Right lobe of liver (tissue), 6 donors: ENCODE data around the gene EXOC3. TPM values are rescaled to one million over a fixed set of nuclear protein-coding genes. Genes with fewer than 3 reads are reported as not detected.

Experiments used
- ATAC-seq, 4 donors: fragments of 200-7000 bp; cut with Tn5 transposase; one replicate each; pipeline ENCODE4 v1.9.1; 2020; ENCODE audit warnings: mild to moderate bottlenecking in 4 of 4, moderate library complexity in 4 of 4
- DNase-seq, 3 donors: peaks; one replicate each; pipeline ENCODE4 v3.0.0-alpha.2; 2020
- H3K27ac ChIP-seq, 3 donors: fragments of 200-600 bp; one replicate each; pipeline ENCODE4 v1.8.0; 2022
- H3K27me3 ChIP-seq, 2 donors: fragments of 200-600 bp; one replicate each; pipeline ENCODE4 v1.8.0; 2022
- H3K36me3 ChIP-seq, 4 donors: fragments of 200-600 bp; sonication (generic) in 1 of 4; one replicate each; pipeline versions ENCODE4 v1.5.1 to v1.8.0; 2017 to 2022; ENCODE audit warnings: control low read depth in 1 of 4
- H3K4me1 ChIP-seq, 4 donors: fragments of 200-600 bp; sonication (generic) in 1 of 4; one replicate each; pipeline versions ENCODE4 v1.5.1 to v1.8.0; 2017 to 2022; ENCODE audit warnings: control low read depth in 1 of 4
- H3K4me3 ChIP-seq, 3 donors: fragments of 200-600 bp; one replicate each; pipeline ENCODE4 v1.8.0; 2022
- H3K9me3 ChIP-seq, 4 donors: fragments of 200-600 bp; sonication (generic) in 1 of 4; one replicate each; pipeline versions ENCODE4 v1.5.1 to v1.8.0; 2017 to 2022; ENCODE audit warnings: control low read depth in 1 of 4
- CTCF ChIP-seq, 4 donors: fragments of 200-600 bp in 3 of 4; fragments of 450-650 bp in 1 of 4; IDR thresholded peaks; one replicate each; pipeline versions ENCODE4 v1.5.1 to v1.8.0; 2016 to 2022; ENCODE audit warnings: antibody characterized with exemption in 4 of 4, mild to moderate bottlenecking in 2 of 4
- POLR2A ChIP-seq: fragments of 450-650 bp; IDR thresholded peaks from one replicate; pipeline ENCODE4 v1.6.1; 2017; ENCODE audit warnings: antibody characterized with exemption, mild to moderate bottlenecking
- WGBS: methylation state at CpG from one replicate; pipeline ENCODE4 v1.1.6; 2018; ENCODE audit warnings: low coverage, low lambda C conversion rate; ENCODE audit not compliant: insufficient coverage; ENCODE audit errors: missing lambda C conversion rate; 5-methylcytosine and 5-hydroxymethylcytosine counted together
- intact Hi-C, 2 donors: fragments of 100-400 bp; cut with DNase I; formaldehyde crosslinking; loops; one replicate each; pipeline versions ENCODE4 v1.11.2 to v1.14.1; 2022
- total RNA-seq, 6 experiments: library from RNA; depleted of rRNA in 2 of 6; stranded (reverse); fragments of >200 nt in 2 of 6; fragmentation: NEBNext Ultra II Directional in 3 of 6; extraction: Animal tissue kit (Norgen Biotek cat#: 25700) in 3 of 6; gene quantifications; one replicate each; pipeline versions ENCODE4 v1.1.0 to v1.2.4, GENCODE V29; 2016 to 2023
- donor health status: DM: no; HTN: yes; CAD: no.
- donor health status: DM: no; HTN: no; CAD: no.
- donor health status: DM: no; HTN: no; CAD: no.
- donor health status: DM: no; HTN: yes; CAD: no.
- donor health status: DM: no; HTN: yes; CAD: no.

The EXOC3 gene
- total RNA-seq, 6 experiments from 2014 or later: 14.6 to 24.3 (median 20.0) TPM

DNA sequence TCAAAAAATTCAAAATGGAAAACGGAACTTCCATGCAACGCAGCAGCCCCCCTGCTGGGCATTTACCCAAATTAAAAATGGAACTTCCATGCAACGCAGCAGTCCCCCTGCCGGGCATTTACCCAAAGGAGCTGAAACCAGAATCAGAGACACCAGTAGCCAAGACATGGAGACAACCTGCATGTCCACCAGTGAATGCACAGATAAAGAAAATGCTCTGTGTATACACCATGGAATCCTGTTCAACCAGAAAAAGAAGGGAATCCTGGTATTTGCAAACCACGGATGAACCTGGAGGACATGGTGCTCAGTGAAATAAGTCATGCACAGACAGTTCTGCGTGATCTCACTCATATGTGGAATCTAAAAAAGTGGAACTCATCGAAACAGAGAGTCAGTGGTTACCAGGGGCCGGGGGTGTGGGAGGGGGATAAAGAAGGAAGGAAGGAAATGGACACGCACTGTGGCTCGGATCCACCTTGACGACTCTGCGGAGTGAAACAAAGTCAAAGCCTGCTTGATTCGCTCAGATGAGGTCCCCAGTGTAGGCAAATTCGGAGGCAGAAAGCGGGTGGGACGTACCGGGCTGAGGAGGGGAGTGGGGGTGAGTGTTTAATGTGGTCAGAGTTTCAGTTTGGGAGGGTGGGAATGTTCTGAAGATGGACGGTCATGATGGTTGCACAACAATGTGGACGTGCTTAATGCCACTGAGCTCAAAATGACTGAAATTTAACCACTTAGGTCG, 40.2 kb upstream of the EXOC3 start:
- TF ChIP-seq CTCF (IDR thresholded peaks at IDR 0.05) (no peak), POLR2A (no peak)
- intact Hi-C loops: no loop called here
- Histone ChIP-seq H3K27me3 (no peaks in the 10 kb centered on the region), H3K36me3 (no peaks in the 10 kb centered on the region), H3K4me1 (no peaks in the 10 kb centered on the region), H3K27ac (no peak overlapping the region), H3K9me3 (no peaks in the 10 kb centered on the region), H3K4me3 (no peak overlapping the region)
- DNase-seq (no peak), ATAC-seq (peak in 1 of 4 donors; percentile 32)
- WGBS: 62% methylated on average over 20 of the region's 20 CpGs

- TF ChIP-seq POLR2A (no peak), CTCF (IDR thresholded peaks at IDR 0.05) (no peak)
- WGBS: 68% methylated on average over 11 of the region's 11 CpGs
- intact Hi-C loops: no loop called here
These were observed 39.0 kb upstream of the EXOC3 start for GRCh38 chr5:403995-404394.

GRCh38 chr5:404666-405241, 38.2 kb upstream of the EXOC3 start:
- Histone ChIP-seq H3K27me3 (no peaks in the 10 kb centered on the region), H3K4me3 (no peak overlapping the region), H3K36me3 (no peaks in the 10 kb centered on the region), H3K4me1 (no peaks in the 10 kb centered on the region), H3K9me3 (no peaks in the 10 kb centered on the region), H3K27ac (no peak overlapping the region)
- TF ChIP-seq CTCF (IDR thresholded peaks at IDR 0.05): no peak
- no peak for TF ChIP-seq POLR2A
- WGBS: 65% methylated on average over 9 of the region's 12 CpGs
- DNase-seq: no peak
- intact Hi-C loops: no loop called here
- ATAC-seq: no peak

More at GRCh38 chr5:403995-404394, 39.0 kb upstream of the EXOC3 start:
- Histone ChIP-seq H3K4me1 (no peaks in the 10 kb centered on the region), H3K27me3 (no peaks in the 10 kb centered on the region), H3K27ac (no peak overlapping the region), H3K9me3 (no peaks in the 10 kb centered on the region), H3K36me3 (no peaks in the 10 kb centered on the region), H3K4me3 (no peak overlapping the region)
- ATAC-seq: no peak
- DNase-seq: no peak

DNA sequence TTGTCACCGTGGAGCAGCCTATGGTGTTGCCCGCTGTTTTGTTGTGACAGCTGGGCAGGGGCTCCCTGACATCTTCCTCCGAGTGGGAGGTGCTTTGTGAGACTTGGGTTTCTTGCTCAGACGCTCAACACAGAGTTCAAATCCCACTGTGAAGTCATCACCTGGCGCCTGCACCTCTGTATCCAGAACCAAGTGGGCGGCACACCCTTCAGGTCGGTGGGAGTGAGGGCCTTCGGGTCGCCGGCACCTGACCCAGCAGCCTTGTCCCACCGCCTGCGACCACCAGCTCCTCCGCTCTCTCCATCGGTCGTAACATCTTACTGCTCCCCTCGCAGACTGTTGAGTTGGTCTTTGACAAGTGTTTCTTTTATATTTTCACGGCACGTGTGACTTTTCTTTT, 37.6 kb upstream of the EXOC3 start:
- Histone ChIP-seq H3K4me1 (no peaks in the 10 kb centered on the region), H3K4me3 (no peak overlapping the region), H3K9me3 (no peaks in the 10 kb centered on the region), H3K27ac (no peak overlapping the region), H3K27me3 (no peaks in the 10 kb centered on the region), H3K36me3 (no peaks in the 10 kb centered on the region)
- DNase-seq (no peak), ATAC-seq (no peak)
- intact Hi-C loops: no loop called here
- 73% methylated on average over 12 of the region's 18 CpGs for WGBS
- no peak for TF ChIP-seq CTCF (IDR thresholded peaks at IDR 0.05)
- no peak for TF ChIP-seq POLR2A
